Measurements from ENCODE around the gene HES5. TPM values are rescaled to one million over a fixed set of nuclear protein-coding genes. Genes with fewer than 3 reads are reported as not detected.

The HES5 gene
- total and polyA plus RNA-seq, 2 of the 13 experiments (the other 11 are each of a cell fraction or from before 2014, with no cell fraction given) = not detected

GRCh38 chr1:2556678-2557481 is 26.8 kb upstream of the HES5 start (continued):
- TF ChIP-seq ZNF318 (CRISPR knock-in tag; IDR thresholded peaks at IDR 0.05) = 0 out of 2 replicates have a peak, but pooled peaks have one; percentile 40
- peak; percentile 38; the same call in 1 of the 2 replicates for TF ChIP-seq ZMAT3 (CRISPR knock-in tag; conservative IDR thresholded peaks at IDR 0.05)
- no peak for TF ChIP-seq ZNF264 (CRISPR knock-in tag; IDR thresholded peaks at IDR 0.05)
- no peak for TF ChIP-seq POLR2AphosphoS2 (IDR thresholded peaks at IDR 0.05; ENCODE audit: low read depth, low read length)
- no peak for TF ChIP-seq JARID2 (CRISPR knock-in tag; IDR thresholded peaks at IDR 0.05; ENCODE audit: insufficient replicate concordance)
- no peak for TF ChIP-seq CENPX (CRISPR knock-in tag; IDR thresholded peaks at IDR 0.05)

Data from HepG2 (cell line).